ENCODE data around the gene MAP3K7.

MAP3K7 gene

DNA sequence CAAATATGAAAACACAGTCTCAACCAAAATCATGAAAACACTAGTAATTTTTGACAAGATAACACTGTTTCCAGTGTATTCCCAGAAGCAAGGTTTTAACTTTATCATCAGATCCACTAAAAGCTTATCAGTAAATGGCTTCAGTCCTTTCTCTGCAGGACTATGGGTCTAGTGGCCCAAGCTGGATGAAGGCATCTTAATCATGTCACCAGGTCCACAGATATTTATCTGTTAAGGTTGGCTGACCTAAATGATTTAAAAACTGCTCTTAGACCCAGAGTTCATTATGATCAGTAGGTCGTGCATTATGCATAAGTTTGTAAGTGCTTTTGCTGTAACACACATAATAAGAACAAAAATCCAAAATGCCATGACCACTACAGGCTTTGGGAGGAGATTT, 118.0 kb downstream of the MAP3K7 start:
- DNase-seq = no peak
- intact Hi-C loops (cut with DNase I) = no loop called here

DNA sequence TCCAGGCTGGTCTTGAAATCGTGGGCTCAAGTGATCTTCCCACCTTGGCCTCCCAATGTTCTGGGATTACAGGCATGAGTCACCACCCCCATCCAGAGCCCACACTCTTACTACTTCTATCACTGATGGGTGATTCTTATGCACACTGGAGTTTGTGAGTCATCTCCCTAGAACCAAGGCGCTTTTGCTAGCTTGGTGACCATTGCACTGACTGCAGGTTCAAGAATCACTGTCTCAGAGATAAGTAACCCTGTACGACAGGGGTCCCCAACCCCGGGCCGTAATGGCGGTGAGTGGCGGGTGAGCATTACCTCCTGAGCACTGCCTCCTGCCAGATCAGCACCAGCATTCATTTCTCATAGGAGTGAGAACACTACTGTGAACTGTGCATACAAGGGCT, 118.8 kb downstream of the MAP3K7 start:
- intact Hi-C loops (cut with DNase I) = no loop called here
- peak in 14 of 42 donors; percentile 10 to 74 (median 30) for DNase-seq

DNA sequence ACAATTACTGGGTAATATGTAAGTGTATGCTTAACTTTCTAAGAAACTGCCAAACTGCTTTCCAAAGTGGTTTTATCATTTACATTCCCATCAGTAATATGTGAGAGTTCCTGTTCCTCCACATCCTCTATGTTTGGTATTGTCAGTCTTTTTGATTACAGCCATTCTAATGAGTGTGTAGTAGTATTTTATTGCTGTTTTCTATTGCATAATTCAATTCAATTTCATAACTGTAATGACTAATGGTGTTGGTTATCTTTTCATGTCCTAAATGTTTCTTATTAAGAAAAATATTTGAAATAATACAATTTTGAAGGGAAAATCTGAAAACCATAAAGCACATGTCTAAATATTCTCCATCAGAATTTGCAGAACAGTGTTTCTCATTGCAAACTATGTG, 119.3 kb downstream of the MAP3K7 start:
- intact Hi-C loops (cut with DNase I) = no loop called here
- no peak for DNase-seq

DNA sequence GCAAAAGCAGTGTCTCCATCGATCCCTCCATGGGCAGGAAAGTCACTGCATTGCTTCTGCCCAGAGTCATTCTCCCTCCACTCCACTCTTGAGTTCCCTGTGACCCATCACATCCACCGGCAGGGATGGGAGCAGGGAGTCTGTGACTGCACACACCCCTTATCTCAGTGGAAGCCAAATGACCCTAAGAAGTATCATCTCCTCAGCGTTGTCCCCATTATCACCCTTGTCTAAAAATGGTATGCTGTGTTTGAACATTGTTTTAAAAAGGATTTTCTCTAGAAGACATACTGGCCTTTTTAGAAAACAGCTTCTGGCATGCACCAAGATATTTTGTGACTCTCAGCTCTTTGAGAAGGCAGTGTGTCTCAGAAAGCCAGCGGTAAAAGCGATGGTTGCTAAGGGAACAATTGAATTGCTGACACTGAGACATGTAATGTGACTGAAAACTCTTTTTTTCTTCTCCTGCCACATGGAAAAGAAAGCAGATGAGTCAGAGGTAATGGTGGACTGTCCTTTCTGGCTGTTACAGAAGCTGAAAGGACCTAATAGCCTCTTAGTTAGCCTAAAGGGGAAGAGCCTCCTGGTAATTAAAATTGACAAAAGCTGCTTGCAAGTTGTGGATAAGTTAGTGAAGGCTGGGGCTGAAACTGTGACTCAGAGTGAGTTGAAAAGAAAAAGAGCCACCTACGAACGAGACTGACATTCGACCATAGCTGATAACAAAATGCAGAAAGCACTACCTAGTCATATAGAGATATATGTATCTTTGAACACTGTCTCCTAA, 120.5 kb downstream of the MAP3K7 start:
- intact Hi-C loops (cut with DNase I) = no loop called here

DNA sequence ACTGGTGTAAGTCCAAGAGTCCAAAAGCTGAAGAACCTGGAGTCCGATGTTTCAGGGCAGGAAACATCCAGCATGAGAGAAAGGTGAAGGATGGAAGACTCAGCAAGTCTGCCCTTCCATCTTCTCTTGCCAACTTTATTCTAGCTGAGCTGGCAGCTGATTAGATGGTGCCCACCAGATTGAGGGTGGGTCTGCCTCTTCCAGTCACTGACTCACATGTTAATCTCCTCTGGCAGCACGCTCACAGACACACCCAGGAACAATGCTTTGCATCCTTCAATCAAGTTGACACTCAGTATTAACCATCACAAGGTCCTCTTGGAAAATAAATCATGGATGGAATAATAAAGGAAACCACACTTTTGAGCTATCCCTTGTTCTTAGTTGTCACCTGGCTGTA, 121.2 kb downstream of the MAP3K7 start:
- intact Hi-C loops (cut with DNase I) = no loop called here

More for the DNA sequence above, 120.5 kb downstream of the MAP3K7 start:
- DNase-seq = peak in 11 of 42 donors; percentile 18 to 71 (median 32)

DNA sequence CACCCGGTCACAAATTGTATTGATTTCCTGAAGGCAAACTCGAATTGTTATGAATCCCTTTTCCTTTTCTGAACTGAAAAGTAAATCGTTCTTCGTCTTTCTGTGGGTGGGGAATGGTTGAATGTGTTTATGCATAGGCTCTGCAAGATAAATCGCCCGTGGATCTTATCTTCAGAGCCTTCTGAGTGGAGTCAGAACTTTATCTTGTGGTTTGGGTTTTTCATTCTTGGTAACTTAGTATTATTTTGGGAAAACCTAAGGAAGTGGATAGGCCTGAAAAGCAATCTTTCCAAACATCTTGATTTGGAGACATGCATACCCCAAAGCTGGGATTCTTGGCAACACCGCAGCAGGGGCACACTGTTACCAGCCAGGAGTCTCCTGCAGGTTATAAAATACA, 122.4 kb downstream of the MAP3K7 start:
- no peak for DNase-seq
- intact Hi-C loops (cut with DNase I) = no loop called here

More for the DNA sequence above, 121.2 kb downstream of the MAP3K7 start:
- DNase-seq = no peak

DNA sequence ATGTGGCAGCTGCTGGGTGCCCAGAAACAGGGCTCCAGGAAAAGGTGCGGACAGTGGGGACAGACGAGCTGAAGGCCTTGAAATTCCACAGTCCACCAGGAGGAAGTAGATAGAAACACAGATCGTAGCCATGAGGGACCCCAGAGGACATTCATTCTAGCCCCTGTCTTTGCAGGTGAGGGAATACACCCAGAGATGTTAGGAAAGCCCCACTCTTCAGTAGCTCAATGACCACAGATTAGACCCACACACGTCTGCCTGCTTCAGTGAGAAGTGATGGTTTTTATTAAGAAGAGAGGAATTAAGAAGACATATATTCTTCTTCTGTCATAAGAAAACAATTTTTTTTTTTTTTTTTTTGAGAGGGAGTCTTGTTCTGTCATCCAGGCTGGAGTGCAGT, 123.0 kb downstream of the MAP3K7 start:
- no peak for DNase-seq
- intact Hi-C loops (cut with DNase I) = no loop called here

Measured in head of caudate nucleus (tissue), 42 donors.